CD4-positive, alpha-beta T cell treated with Interleukin-15 for 1 hour (primary cell): ENCODE data around the gene GAMT.
A peak's percentile ranks its signal among the peaks of the same experiment; 100 is the strongest.

Experiments
- DNase-seq: peaks from one replicate; pipeline ENCODE4 v3.0.0-alpha.2; 2020

The GAMT gene

GRCh38 chr19:1383312-1384084, 17.8 kb downstream of the GAMT start, which contains the start of gene NDUFS7:
NDUFS7 (plus strand) TSS chr19:1383907; CDS start chr19:1383927, 20 bp downstream.
- DNase-seq: peak; percentile 93

GRCh38 chr19:1383017-1383311, 18.4 kb downstream of the GAMT start:
- no peak for DNase-seq

GRCh38 chr19:1382250-1382649, 19.1 kb downstream of the GAMT start:
- DNase-seq: no peak

GRCh38 chr19:1379961-1380489, 21.3 kb downstream of the GAMT start:
- no peak for DNase-seq

DNA sequence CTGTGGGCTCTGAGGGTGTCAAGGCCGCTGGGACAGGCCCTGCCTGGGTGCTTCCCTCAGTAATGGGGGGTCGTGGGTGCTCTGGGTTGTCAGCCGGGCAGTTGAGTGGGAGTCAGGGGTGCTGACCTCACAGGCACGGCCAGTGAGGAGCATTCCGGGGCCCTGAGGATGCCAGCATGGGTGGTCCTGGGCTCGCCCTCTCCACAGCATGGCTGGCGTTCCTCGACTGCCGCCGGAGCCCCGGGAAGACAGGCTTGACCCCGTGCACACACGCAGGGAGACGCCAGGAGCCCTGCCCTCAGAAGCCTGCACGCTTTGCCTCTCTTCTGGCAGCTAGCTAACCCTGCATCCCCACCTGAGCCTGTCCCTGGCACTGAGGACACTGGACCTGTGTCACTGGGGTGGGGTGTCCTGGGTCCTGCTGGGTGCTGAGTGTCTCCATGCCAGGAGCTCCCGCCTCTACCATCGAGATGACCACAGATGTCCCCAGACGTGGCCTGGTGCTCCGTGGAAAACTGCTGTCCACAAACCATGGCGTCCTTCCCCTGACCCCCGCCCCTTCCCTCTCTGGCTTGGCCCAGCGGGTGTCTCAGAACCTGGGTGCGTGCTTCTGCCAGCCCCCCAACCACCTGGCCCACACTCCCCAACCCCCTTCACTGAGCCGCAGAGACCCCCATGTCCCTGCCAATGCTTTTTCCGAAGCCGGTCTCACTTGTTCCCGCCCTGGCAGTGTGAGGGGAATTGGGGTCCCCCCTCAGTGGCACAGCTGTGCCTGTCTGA, 22.0 kb downstream of the GAMT start:
- no peak for DNase-seq

DNA sequence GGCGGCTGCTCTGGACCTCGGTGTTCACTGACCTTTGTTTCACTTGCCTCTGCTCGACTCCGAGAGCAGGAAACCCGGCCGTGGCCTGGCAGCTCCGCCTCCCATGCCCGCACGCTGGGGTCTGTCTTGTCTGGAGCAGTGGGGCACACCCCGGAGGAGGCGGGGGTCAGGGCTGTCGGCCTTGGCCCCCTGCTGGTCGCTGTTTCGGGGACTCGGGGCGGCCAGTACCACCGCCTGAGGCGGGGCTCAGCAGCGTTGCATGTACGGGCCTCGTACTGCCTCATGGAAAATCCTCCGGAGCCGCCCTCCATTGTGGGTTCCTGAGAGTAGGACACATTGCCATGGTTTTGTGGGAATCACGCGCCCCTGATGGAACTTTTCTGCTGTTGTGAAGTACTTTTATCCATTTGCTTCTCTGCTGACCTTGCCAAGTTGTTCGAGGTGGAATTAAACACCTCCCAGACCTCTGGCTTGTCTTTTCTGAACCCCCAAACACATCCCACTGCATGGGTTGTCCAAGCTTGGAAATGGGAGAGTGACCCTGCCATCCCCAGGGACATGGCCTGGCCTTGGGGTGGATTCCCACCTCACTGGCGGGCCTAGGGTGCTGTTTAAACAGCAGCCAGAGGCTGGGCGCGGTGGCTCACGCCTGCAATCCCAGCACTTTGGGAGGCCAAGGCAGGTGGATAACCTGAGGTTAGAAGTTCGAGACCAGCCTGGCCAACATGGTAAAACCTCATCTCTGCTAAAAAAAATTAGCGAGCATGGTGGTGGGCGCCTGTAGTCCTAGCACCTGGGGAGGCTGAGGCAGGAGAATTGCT, 23.2 kb downstream of the GAMT start:
- DNase-seq: no peak

GRCh38 chr19:1377176-1377964, 24.0 kb downstream of the GAMT start:
- no peak for DNase-seq

GRCh38 chr19:1376415-1376805, 24.9 kb downstream of the GAMT start:
- no peak for DNase-seq

DNA sequence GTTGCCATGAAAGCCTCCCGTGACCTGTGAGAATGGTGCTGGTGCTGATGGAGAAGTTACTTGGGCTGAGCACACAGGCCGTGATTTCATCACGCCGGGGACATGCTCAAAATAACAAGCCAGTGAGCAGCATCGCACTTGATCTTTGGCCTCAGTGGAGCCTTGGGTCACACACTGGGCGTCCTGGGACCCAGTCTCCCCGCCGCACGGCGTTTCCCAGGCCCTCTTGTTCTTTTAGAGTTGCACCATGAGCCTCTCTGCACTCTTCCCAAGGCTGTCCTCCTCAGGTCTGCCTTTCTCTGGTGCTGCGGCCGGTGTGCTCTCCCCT, 27.1 kb downstream of the GAMT start:
- no peak for DNase-seq

DNA sequence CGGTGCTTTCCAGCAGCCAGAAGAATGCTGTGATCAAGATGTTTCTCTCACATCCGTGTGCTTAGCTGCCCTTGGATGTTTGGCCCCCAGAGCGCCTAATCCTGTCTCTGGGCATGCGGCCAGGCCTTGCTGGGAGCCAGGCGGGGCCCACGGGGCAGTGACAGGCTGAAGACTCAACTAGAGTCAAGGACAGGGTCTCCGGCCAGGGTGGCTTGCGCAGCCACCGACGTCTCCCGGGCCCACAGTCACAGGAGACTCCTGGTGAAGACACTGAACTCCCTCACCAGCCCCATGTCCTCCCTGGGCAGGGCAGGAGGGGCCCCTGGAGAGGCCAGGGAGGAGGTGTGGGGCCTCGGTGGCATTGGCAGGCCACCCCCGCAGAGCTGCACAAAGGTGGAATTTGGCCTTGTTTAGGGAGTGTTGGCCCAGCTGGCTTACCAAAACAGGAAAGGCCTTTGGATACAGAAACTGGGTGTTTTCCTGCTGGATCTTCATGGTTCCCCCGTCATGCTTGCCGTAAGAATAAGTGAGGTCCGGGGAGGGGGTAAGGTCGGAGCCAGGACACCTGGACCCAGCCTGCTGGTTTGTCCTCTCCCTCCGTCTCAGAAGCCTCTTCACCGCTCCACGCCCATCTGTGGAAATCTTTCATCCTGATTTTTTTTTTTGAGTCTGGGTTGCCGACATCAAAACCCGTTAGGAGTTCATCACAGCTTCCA, 27.6 kb downstream of the GAMT start:
- DNase-seq: no peak

DNA sequence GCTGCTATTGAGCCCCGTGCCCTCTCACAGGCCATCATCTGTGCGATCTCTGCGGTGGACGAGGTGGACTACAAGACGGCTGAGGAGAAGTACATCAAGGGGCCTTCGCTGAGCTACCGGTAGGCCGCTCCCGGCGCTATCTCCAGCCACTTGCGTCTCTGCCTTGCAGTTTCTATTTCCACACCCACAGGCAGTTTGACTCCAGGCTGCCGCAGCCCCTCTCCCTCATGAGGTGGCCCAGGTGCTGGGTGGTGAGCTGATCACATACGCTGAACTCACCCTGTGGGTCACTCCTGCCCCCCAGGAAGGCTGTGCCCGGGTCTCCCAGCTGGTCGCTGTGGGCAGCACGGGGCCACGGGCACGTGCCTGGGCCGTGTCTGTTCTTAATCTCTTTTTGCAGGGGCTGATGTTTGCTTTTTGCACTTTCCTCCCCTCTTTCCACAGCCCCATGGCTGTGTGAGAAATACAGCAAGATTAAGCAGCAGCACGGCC, 28.3 kb downstream of the GAMT start:
- DNase-seq: no peak

- no peak for DNase-seq
Measured at GRCh38 chr19:1370579-1371361, 30.6 kb downstream of the GAMT start.

GRCh38 chr19:1369214-1369805, 32.0 kb downstream of the GAMT start:
- DNase-seq: no peak

- no peak for DNase-seq
Measured at GRCh38 chr19:1366899-1367870, 34.2 kb downstream of the GAMT start.

- DNase-seq: no peak
Measured at GRCh38 chr19:1366296-1366695, 35.0 kb downstream of the GAMT start.

DNA sequence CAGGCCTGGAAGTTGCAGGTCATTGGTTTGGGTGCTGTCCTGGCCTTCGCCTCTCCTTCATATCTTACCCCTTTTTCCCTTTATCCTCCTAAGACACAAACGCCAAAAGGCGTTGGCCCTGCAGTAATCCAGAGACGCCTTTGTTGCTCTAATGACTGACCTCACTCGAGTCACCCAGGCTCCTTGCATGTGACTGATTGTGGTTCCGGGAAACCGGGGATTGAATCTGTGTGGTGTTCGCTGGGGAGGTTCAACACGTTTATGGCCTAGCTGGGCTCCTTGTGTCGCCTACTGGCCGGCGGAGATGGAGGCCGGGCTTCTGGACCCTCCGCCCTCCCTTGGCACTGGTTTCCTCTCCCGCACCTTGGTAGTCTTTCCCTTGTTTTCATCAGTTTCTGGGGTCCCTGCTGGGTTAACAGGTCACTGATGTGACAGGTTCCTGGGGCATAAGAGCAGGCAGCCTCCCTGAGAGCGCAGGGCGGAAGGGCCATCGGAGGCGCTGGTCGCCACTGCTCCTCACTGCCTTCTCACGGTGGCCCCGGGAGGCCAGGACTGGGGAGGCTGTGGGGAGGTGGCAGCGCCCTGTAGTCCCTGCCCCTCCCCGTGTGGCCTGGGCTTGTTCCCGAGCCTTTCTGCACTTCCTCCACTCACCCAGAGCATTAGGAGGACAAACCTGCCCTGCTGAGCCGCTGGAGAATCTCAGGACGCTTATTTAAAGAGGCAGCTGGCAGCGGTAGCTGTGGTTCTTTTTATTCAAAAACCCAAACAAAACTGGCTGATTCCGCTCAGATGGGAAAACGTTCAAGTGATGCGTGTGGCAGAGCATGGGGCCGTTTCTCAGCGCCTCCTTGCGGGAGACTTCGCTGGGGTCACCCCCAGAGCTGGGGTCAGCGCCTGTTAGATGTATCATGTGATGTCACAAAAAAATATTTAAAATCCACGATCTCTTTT, 35.7 kb downstream of the GAMT start:
- no peak for DNase-seq

DNA sequence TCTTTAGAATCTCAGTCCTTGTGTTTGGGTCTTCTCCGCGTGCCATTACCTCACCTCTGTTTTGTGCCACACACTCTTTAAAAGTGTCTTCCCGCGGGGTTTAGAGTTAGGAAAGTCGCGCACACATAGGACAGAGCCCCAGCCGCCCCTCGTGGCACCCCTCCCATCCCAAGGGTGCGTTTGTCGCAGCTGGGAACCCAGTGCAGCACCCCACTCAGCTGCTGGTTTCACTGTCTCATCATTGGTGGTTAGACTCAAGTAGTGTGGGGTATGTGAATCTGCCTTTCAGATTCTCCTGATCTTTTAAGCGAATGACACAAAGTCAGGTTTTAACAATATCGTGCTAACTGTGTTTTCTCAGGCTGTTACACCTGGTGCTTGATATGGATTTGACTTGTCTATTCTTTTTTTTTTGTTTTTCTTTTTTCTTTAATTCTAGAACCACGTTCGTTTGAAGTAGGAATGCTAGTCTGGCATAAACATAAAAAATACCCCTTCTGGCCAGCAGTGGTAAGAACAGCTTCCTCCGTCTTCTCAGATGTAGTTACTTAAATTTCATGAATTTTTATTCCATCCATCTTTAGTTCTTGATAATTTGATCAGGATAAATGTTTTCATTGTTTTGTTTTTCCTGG, 37.2 kb downstream of the GAMT start:
- no peak for DNase-seq

GRCh38 chr19:1363599-1363998, 37.7 kb downstream of the GAMT start:
- peak; percentile 46 for DNase-seq
